SK-N-SH (cell line): Measurements from ENCODE around the gene ARMC7. TPM values are rescaled to one million over a fixed set of nuclear protein-coding genes. Genes with fewer than 3 reads are reported as not detected.

Experiments
- CTCF ChIA-PET: fragments of 300-600, 350-600 bp; formaldehyde crosslinking; extraction: SDS; loops from one replicate; lab custom pipeline; 2021; lab: Yijun Ruan, JAX
- POLR2A ChIA-PET: fragments of 350-600 bp; sonication (Branson Sonifier 250); formaldehyde crosslinking; extraction: SDS; loops from one replicate; lab custom pipeline; 2020; ENCODE audit warnings: antibody characterized with exemption, inconsistent platforms; lab: Yijun Ruan, JAX
- DNase-seq: peaks from one replicate; pipeline ENCODE4 v3.0.0; 2012
- H2AFZ ChIP-seq: fragments of 200-600 bp; sonication (generic); 2 replicates; pipeline ENCODE4 v1.8.1; 2016; ENCODE audit warnings: antibody characterized with exemption, mild to moderate bottlenecking, low read depth
- H3F3A ChIP-seq: fragments of 200-600 bp; sonication (generic); replicated peaks from 2 replicates; pipeline ENCODE3; 2016; ENCODE audit warnings: antibody characterized with exemption, mild to moderate bottlenecking; ENCODE audit not compliant: insufficient read depth
- H3K27ac ChIP-seq, 2 experiments: fragments of 200-500 bp in 1 of 2; fragments of 200-600 bp in 1 of 2; sonication (Bioruptor generic) in 1 of 2; sonication (generic), shearing (Covaris generic) in 1 of 2; 2 replicates each; pipeline versions ENCODE4 v1.5.1 to v1.6.1; 2014 to 2016; ENCODE audit warnings: low read depth in 2 of 2, inconsistent platforms in 1 of 2, low read length in 1 of 2, mild to moderate bottlenecking in 1 of 2, mixed read lengths in 1 of 2
- H3K27me3 ChIP-seq: fragments of 200-600 bp; sonication (generic), shearing (Covaris generic); 2 replicates; pipeline ENCODE4 v1.6.1; 2016; ENCODE audit warnings: mixed run types; ENCODE audit not compliant: insufficient read depth
- H3K36me3 ChIP-seq, 2 experiments: fragments of 200-500 bp in 1 of 2; fragments of 200-600 bp in 1 of 2; sonication (Bioruptor generic) in 1 of 2; sonication (generic) in 1 of 2; replicated peaks in 1 of 2; 2 replicates each; pipeline versions ENCODE3 to v1.5.1; 2014 to 2016; ENCODE audit warnings: low read length in 1 of 2, mild to moderate bottlenecking in 1 of 2; ENCODE audit not compliant: insufficient read depth in 2 of 2, control insufficient read depth in 1 of 2
- H3K4me1 ChIP-seq, 2 experiments: fragments of 200-500 bp in 1 of 2; fragments of 200-600 bp in 1 of 2; sonication (Bioruptor generic) in 1 of 2; sonication (generic), shearing (Covaris generic) in 1 of 2; 2 replicates each; pipeline versions ENCODE4 v1.5.1 to v1.6.1; 2014 to 2016; ENCODE audit warnings: low read depth in 1 of 2, low read length in 1 of 2, mixed run types in 1 of 2; ENCODE audit not compliant: insufficient read depth in 2 of 2, control insufficient read depth in 1 of 2
- H3K4me2 ChIP-seq: fragments of 200-600 bp; sonication (generic), shearing (Covaris generic); 2 replicates; pipeline ENCODE4 v1.6.1; 2017; ENCODE audit warnings: mixed run types
- H3K4me3 ChIP-seq, 2 experiments: fragments of 200-500 bp in 1 of 2; fragments of 200-600 bp in 1 of 2; sonication (Bioruptor generic) in 1 of 2; sonication (generic), shearing (Covaris generic) in 1 of 2; 2 replicates each; pipeline versions ENCODE4 v1.5.1 to v1.8.1; 2014 to 2016; ENCODE audit warnings: low read depth in 2 of 2, inconsistent platforms in 1 of 2, low read length in 1 of 2, mild to moderate bottlenecking in 1 of 2, mixed read lengths in 1 of 2, moderate library complexity in 1 of 2
- H3K79me2 ChIP-seq: fragments of 200-600 bp; sonication (generic); 2 replicates; pipeline ENCODE4 v1.8.1; 2017; ENCODE audit warnings: mild to moderate bottlenecking; ENCODE audit not compliant: insufficient read depth
- H3K9ac ChIP-seq: fragments of 200-600 bp; sonication (generic); 2 replicates; pipeline ENCODE4 v1.6.1; 2017; ENCODE audit warnings: mixed run types
- H3K9me2 ChIP-seq: fragments of 200-600 bp; sonication (generic); 2 replicates; pipeline ENCODE4 v1.6.1; 2017; ENCODE audit warnings: mixed run types
- H3K9me3 ChIP-seq: fragments of 200-600 bp; sonication (generic); 2 replicates; pipeline ENCODE4 v1.6.1; 2017; ENCODE audit warnings: mixed run types, mild to moderate bottlenecking, moderate library complexity
- H4K20me1 ChIP-seq: fragments of 200-600 bp; sonication (generic); 2 replicates; pipeline ENCODE4 v1.6.1; 2017; ENCODE audit warnings: mild to moderate bottlenecking, mixed run types; ENCODE audit not compliant: insufficient read depth
- ELF1 ChIP-seq: IDR thresholded peaks from 2 replicates; pipeline ENCODE4 v1.4.0; 2012
- FOSL2 ChIP-seq: IDR thresholded peaks from 2 replicates; pipeline ENCODE4 v1.4.0; 2012; ENCODE audit warnings: low read depth, mild to moderate bottlenecking, moderate library complexity, borderline replicate concordance
- FOXJ3 ChIP-seq: sonication (generic); formaldehyde crosslinking; IDR thresholded peaks from 2 replicates; pipeline ENCODE4 v1.5.1; 2020; ENCODE audit warnings: mild to moderate bottlenecking, missing genetic modification reagents
- FOXM1 ChIP-seq: IDR thresholded peaks from 2 replicates; pipeline ENCODE4 v1.4.0; 2012; ENCODE audit warnings: low read depth, mild to moderate bottlenecking
- MEF2A ChIP-seq: IDR thresholded peaks from 2 replicates; pipeline ENCODE4 v1.4.0; 2012; ENCODE audit warnings: low read depth, borderline replicate concordance
- NFIC ChIP-seq: IDR thresholded peaks from 2 replicates; pipeline ENCODE4 v1.4.0; 2012; ENCODE audit warnings: borderline replicate concordance
- PBX3 ChIP-seq: IDR thresholded peaks from 2 replicates; pipeline ENCODE4; 2012
- POLR2AphosphoS5 ChIP-seq: IDR thresholded peaks from 2 replicates; pipeline ENCODE4 v1.6.1; 2012; ENCODE audit warnings: low read depth, low read length
- RAD21 ChIP-seq: IDR thresholded peaks from 2 replicates; pipeline ENCODE4 v1.6.1; 2012; ENCODE audit warnings: mild to moderate bottlenecking, low read length
- RFX5 ChIP-seq: IDR thresholded peaks from 2 replicates; pipeline ENCODE4 v1.6.1; 2012; ENCODE audit warnings: mild to moderate bottlenecking, improper control_type of control experiment, low read length
- TAF1 ChIP-seq: IDR thresholded peaks from 2 replicates; pipeline ENCODE4 v1.6.1; 2012; ENCODE audit warnings: low read depth, mild to moderate bottlenecking, low read length, moderate library complexity, borderline replicate concordance
- TEAD4 ChIP-seq: IDR thresholded peaks from 2 replicates; pipeline ENCODE4 v1.4.0; 2012; ENCODE audit warnings: mild to moderate bottlenecking, borderline replicate concordance; ENCODE audit not compliant: insufficient read depth
- WGBS: methylation state at CpG from one replicate; pipeline ENCODE4 v1.1.6; 2017; ENCODE audit warnings: low lambda C conversion rate; 5-methylcytosine and 5-hydroxymethylcytosine counted together
- polyA plus RNA-seq, 3 experiments: library from polyadenylated mRNA; depleted of rRNA; stranded (reverse); fragments of >200 nt; gene quantifications; 2 replicates each; pipeline ENCODE4 v1.2.3, GENCODE V29; 2012
- TF ChIP-seq, protein P1 (sequence below): fragments of 200-600 bp; sonication (generic); IDR thresholded peaks from 2 replicates; pipeline ENCODE4 v1.6.1; 2017; ENCODE audit warnings: antibody characterized with exemption, mild to moderate bottlenecking, moderate library complexity
- TF ChIP-seq, protein P2 (sequence below): IDR thresholded peaks from 2 replicates; pipeline ENCODE4 v1.4.0; 2012; ENCODE audit warnings: low read depth, borderline replicate concordance

The ARMC7 gene
- polyA plus RNA-seq, 1 of the 3 experiments (the other 2 are of a cell fraction), result 10.8 TPM

DNA sequence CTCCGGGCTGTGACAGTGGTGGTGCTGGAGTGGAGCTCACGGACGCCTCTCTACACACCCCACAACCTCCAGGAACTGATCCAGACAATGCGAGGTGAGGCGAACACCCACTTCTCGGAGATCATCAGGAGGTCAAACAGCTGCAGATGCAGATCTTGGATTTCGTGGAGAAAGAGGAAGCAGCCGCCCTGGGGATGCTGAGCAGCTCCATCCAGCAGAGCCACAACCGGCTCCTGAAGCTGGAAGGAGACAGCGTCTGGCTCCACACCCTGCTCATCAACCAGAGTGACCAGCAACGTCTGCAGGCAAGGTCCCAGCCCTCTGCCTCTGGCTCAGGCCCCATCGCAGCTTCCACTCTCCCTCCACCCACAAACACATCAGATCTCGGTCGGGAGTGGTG, 35.2 kb upstream of the ARMC7 start (continued):
- no peak for TF ChIP-seq TAF1
- TF ChIP-seq POLR2AphosphoS5, result no peak
- TF ChIP-seq FOXJ3, result no peak
- TF ChIP-seq TEAD4, result no peak
- TF ChIP-seq NFIC, result no peak
- no peak for TF ChIP-seq MEF2A
- no peak for TF ChIP-seq ELF1
- TF ChIP-seq, protein P1, sequence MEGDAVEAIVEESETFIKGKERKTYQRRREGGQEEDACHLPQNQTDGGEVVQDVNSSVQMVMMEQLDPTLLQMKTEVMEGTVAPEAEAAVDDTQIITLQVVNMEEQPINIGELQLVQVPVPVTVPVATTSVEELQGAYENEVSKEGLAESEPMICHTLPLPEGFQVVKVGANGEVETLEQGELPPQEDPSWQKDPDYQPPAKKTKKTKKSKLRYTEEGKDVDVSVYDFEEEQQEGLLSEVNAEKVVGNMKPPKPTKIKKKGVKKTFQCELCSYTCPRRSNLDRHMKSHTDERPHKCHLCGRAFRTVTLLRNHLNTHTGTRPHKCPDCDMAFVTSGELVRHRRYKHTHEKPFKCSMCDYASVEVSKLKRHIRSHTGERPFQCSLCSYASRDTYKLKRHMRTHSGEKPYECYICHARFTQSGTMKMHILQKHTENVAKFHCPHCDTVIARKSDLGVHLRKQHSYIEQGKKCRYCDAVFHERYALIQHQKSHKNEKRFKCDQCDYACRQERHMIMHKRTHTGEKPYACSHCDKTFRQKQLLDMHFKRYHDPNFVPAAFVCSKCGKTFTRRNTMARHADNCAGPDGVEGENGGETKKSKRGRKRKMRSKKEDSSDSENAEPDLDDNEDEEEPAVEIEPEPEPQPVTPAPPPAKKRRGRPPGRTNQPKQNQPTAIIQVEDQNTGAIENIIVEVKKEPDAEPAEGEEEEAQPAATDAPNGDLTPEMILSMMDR, result no peak
- TF ChIP-seq, all 33 proteins: peak for 0

GRCh38 chr17:75075597-75076336, 34.0 kb upstream of the ARMC7 start:
- no peaks in the 10 kb centered on the region for H3K36me3 ChIP-seq
- no peaks in the 10 kb centered on the region for H3K27me3 ChIP-seq
- H3F3A ChIP-seq, result peaks cover 4% of the 10 kb centered on the region
- no peak overlapping the region for H3K27ac ChIP-seq
- no peak overlapping the region for H3K4me2 ChIP-seq
- H4K20me1 ChIP-seq, result no peaks in the 10 kb centered on the region
- no peaks in the 10 kb centered on the region for H3K9me2 ChIP-seq
- TF ChIP-seq RFX5 (no peak), RAD21 (no peak), PBX3 (no peak), TEAD4 (no peak), POLR2AphosphoS5 (no peak), FOXM1 (no peak), FOSL2 (no peak), ELF1 (no peak)
- TF ChIP-seq, protein P2, sequence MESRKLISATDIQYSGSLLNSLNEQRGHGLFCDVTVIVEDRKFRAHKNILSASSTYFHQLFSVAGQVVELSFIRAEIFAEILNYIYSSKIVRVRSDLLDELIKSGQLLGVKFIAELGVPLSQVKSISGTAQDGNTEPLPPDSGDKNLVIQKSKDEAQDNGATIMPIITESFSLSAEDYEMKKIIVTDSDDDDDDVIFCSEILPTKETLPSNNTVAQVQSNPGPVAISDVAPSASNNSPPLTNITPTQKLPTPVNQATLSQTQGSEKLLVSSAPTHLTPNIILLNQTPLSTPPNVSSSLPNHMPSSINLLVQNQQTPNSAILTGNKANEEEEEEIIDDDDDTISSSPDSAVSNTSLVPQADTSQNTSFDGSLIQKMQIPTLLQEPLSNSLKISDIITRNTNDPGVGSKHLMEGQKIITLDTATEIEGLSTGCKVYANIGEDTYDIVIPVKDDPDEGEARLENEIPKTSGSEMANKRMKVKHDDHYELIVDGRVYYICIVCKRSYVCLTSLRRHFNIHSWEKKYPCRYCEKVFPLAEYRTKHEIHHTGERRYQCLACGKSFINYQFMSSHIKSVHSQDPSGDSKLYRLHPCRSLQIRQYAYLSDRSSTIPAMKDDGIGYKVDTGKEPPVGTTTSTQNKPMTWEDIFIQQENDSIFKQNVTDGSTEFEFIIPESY, result no peak
- TF ChIP-seq, all 33 proteins: peak for 0
- H3K9me3 ChIP-seq, result no peaks in the 10 kb centered on the region
- H3K4me3 ChIP-seq, result no peak overlapping the region
- ChIA-PET POLR2A (no interaction called here), CTCF (interaction anchor here (1.0 to 1.8 kb wide), 6 partner anchors 8 to 114 kb away, joined by 3 to 8 read pairs (median 3); no protein-coding TSS in a partner anchor)
- peaks cover 5 to 18% of the 10 kb centered on the region in 2 experiments; a peak in 3 of 4 replicates for H3K4me1 ChIP-seq
- 71% methylated on average over 4 of the region's 4 CpGs for WGBS
- no peak overlapping the region for H2AFZ ChIP-seq
- H3K79me2 ChIP-seq, result no peaks in the 10 kb centered on the region
- no peak for DNase-seq
- H3K9ac ChIP-seq, result no peak overlapping the region
